Common myeloid progenitor, CD34-positive (primary cell): ENCODE results near the gene CDR2L.

Experiments used
- CTCF ChIA-PET: fragments of 350-600 bp; sonication (Branson Sonifier 250); formaldehyde crosslinking; loops from one replicate; lab custom pipeline; 2021; ENCODE audit warnings: antibody characterized with exemption; lab: Charles Lee
- POLR2A ChIA-PET: fragments of 350-600 bp; sonication (Branson Sonifier 250); formaldehyde crosslinking; loops from one replicate; lab custom pipeline; 2021; ENCODE audit warnings: antibody characterized with exemption; lab: Charles Lee
- DNase-seq, 3 donors: peaks; one replicate each; pipeline versions ENCODE4 v3.0.0 to v3.0.0-alpha.2; 2013
- H3K27ac ChIP-seq, 2 experiments: 1 replicate in 1 of 2; 2 replicates in 1 of 2; pipeline ENCODE4 v1.7.0; 2013; ENCODE audit warnings: inconsistent platforms in 2 of 2, low read length in 2 of 2, mild to moderate bottlenecking in 2 of 2, low read depth in 1 of 2, moderate library complexity in 1 of 2; ENCODE audit not compliant: severe bottlenecking in 2 of 2, insufficient read depth in 1 of 2, poor library complexity in 1 of 2
- H3K27me3 ChIP-seq, 5 experiments: replicated peaks in 2 of 5; 1 replicate in 3 of 5; 2 replicates in 2 of 5; pipeline versions ENCODE4 v1.6.1 to v1.7.0; 2013; ENCODE audit warnings: low read length in 4 of 5, mild to moderate bottlenecking in 2 of 5, moderate library complexity in 2 of 5, inconsistent platforms in 1 of 5; ENCODE audit not compliant: insufficient read depth in 5 of 5, control insufficient read depth in 4 of 5
- H3K36me3 ChIP-seq, 4 experiments: 1 replicate in 2 of 4; 2 replicates in 2 of 4; pipeline versions ENCODE4 v1.6.1 to v1.7.0; 2013; ENCODE audit warnings: low read length in 3 of 4, control low read depth in 1 of 4, mild to moderate bottlenecking in 1 of 4; ENCODE audit not compliant: control insufficient read depth in 4 of 4, insufficient read depth in 4 of 4
- H3K4me1 ChIP-seq, 4 experiments: 1 replicate in 3 of 4; 2 replicates in 1 of 4; pipeline versions ENCODE4 v1.6.1 to v1.7.1; 2013; ENCODE audit warnings: low read length in 3 of 4, mild to moderate bottlenecking in 3 of 4, control low read depth in 1 of 4, inconsistent platforms in 1 of 4, moderate library complexity in 1 of 4; ENCODE audit not compliant: control insufficient read depth in 4 of 4, insufficient read depth in 4 of 4; ENCODE audit errors: control extremely low read depth in 1 of 4
- H3K4me3 ChIP-seq, 7 experiments: 1 replicate in 4 of 7; 2 replicates in 3 of 7; pipeline versions ENCODE4 v1.5.1 to v1.7.0; 2013; ENCODE audit warnings: mild to moderate bottlenecking in 7 of 7, low read length in 6 of 7, moderate library complexity in 6 of 7, inconsistent platforms in 2 of 7, low read depth in 2 of 7, control low read depth in 1 of 7; ENCODE audit not compliant: insufficient read depth in 4 of 7, control insufficient read depth in 1 of 7; ENCODE audit errors: extremely low read depth in 1 of 7
- H3K9me3 ChIP-seq, 5 experiments: 1 replicate in 4 of 5; 2 replicates in 1 of 5; pipeline versions ENCODE4 v1.6.1 to v1.7.1; 2013; ENCODE audit warnings: low read length in 4 of 5, mild to moderate bottlenecking in 2 of 5, inconsistent platforms in 1 of 5, low read depth in 1 of 5, moderate library complexity in 1 of 5; ENCODE audit not compliant: control insufficient read depth in 4 of 5, insufficient read depth in 2 of 5; ENCODE audit errors: control extremely low read depth in 1 of 5
- WGBS: methylation state at CpG from one replicate; pipeline ENCODE4 v1.1.5; 2013; ENCODE audit not compliant: insufficient coverage; 5-methylcytosine and 5-hydroxymethylcytosine counted together

The CDR2L gene

DNA sequence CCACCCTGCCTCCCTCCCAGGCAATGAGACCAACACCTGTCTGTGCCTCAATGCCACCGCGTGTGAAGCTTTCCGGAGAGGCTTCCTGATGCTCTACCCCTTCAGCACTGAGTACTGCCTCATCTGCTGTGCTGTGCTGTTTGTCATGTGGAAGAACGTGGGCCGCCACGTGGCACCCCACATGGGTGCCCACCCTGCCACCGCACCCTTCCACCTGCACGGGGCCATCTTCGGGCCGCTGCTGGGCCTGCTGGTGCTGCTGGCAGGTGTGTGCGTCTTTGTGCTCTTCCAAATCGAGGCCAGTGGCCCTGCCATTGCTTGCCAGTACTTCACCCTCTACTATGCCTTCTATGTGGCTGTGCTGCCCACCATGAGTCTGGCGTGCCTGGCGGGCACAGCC lies 40.8 kb upstream of the CDR2L start:
- CTCF ChIA-PET: interaction anchor here (0.8 to 1.7 kb wide), 4 partner anchors 9 to 21 kb away, joined by 3 to 4 read pairs (median 3); no protein-coding TSS in a partner anchor
- POLR2A ChIA-PET: no interaction called here
- H3K27me3 ChIP-seq: peaks cover 2 to 21% (median 14%) of the 10 kb centered on the region in 5 experiments
- no peak overlapping the region for H3K4me3 ChIP-seq
- no peak overlapping the region for H3K27ac ChIP-seq
- no peaks in the 10 kb centered on the region for H3K36me3 ChIP-seq
- H3K4me1 ChIP-seq: no peaks in the 10 kb centered on the region
- 95% methylated on average over 12 of the region's 14 CpGs for WGBS
- no peaks in the 10 kb centered on the region for H3K9me3 ChIP-seq
- no peak for DNase-seq

DNA sequence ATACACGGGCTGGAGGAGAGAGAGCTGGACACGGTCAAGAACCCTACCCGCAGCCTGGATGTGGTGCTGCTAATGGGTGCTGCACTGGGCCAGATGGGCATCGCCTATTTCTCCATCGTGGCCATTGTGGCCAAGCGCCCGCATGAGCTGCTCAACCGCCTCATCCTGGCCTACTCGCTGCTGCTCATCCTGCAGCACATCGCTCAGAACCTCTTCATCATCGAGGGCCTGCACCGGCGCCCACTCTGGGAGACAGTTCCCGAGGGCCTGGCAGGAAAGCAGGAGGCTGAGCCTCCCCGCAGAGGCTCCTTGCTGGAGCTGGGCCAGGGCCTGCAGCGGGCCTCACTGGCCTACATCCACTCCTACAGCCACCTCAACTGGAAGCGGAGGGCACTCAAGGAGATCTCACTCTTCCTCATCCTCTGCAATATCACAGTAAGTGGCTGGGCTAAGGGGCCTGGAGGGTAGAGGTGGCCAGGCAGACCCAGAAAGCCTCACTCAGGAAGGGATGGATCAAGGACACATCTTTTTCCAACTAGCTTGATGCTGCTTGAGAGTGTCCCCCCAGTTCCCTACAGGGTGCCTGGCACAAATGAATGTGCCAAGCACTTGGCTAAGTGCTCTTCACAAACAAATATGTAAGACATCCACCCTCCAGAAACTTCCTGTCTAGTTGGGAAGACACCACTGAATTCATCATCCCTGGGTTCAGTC lies 40.2 kb upstream of the CDR2L start:
- 95% methylated on average over 9 of the region's 17 CpGs for WGBS
- CTCF ChIA-PET: interaction anchor here (0.8 to 1.7 kb wide), 2 partner anchors 8 to 9 kb away, joined by 3 to 4 read pairs; no protein-coding TSS in a partner anchor
- POLR2A ChIA-PET: no interaction called here

DNA sequence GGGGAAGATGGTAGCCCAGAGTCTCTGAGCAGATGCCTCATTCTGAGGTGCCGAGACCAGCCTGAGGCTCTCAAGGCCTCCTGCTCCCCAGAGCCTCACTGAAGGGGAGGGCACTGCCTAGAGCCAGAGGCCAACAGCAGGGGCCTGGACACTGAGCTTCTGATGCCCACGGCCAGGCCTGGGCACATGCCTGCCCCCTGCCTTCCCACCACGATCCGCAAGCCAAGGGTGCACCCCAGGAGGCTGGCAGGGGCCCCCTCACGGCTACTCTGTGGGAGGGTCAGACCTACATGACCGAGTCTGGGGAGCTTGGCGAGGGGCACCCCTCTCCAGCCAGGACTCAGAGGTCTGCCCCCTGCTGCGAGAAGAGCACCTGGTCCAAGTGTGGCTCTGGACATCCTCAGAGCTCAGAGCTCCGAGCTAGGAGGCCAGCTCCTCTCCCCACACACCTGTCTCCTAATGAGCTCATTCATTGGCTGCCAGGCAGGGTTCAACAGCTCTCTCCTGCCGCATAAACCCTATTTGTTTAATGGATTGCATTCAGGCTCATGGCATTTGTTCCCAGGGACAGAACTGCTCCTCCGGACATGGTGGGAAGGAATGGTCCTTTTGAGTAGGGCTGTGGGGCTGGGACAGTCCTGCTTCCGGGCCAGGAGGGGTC lies 37.8 kb upstream of the CDR2L start:
- ChIA-PET CTCF (interaction anchor here (1.1 to 2.1 kb wide), 3 partner anchors 9 to 26 kb away, joined by 3 to 10 read pairs (median 8); partner anchors contain the start of genes OTOP2 and USH1G), POLR2A (no interaction called here)
- WGBS: 86% methylated on average over 11 of the region's 12 CpGs

More for the DNA sequence above, 40.2 kb upstream of the CDR2L start:
- DNase-seq: no peak
- H3K27ac ChIP-seq: no peak overlapping the region
- no peaks in the 10 kb centered on the region for H3K9me3 ChIP-seq
- no peaks in the 10 kb centered on the region for H3K4me1 ChIP-seq
- H3K36me3 ChIP-seq: no peaks in the 10 kb centered on the region
- H3K27me3 ChIP-seq: peaks cover 2 to 20% (median 11%) of the 10 kb centered on the region in 5 experiments
- H3K4me3 ChIP-seq: no peak overlapping the region

DNA sequence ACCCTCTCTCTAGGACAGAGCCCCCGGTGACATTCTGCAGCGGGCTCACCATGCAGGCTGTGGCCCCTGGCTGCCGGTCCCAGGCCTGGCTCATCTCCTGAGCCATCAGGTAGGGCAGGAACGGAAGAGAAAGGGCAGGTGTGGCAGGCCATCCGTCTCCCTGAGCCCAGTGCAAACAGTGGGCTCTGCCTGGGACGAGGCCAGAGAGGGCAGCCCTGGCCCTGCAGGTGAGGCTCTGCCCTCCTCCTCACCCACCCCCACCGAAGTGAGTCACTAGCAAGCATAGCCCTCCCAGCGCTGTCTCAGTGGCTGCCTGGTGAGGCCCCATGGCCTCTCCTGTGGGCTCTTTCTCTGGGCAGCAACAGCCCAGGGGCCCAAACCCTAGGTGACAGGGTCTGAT lies 37.2 kb upstream of the CDR2L start:
- no peak overlapping the region for H3K27ac ChIP-seq
- CTCF ChIA-PET: interaction anchor here (1.1 to 1.9 kb wide), 2 partner anchors 12 to 27 kb away, joined by 3 to 4 read pairs; partner anchors contain the start of genes OTOP2 and USH1G
- H3K4me1 ChIP-seq: no peaks in the 10 kb centered on the region
- H3K36me3 ChIP-seq: no peaks in the 10 kb centered on the region
- WGBS: 97% methylated on average over 3 of the region's 8 CpGs
- POLR2A ChIA-PET: no interaction called here
- H3K9me3 ChIP-seq: no peaks in the 10 kb centered on the region
- peaks cover 0 to 7% (median 4%) of the 10 kb centered on the region in 5 experiments for H3K27me3 ChIP-seq
- H3K4me3 ChIP-seq: no peak overlapping the region
- DNase-seq: no peak

More for the DNA sequence above, 37.8 kb upstream of the CDR2L start:
- no peaks in the 10 kb centered on the region for H3K4me1 ChIP-seq
- no peaks in the 10 kb centered on the region for H3K36me3 ChIP-seq
- H3K27me3 ChIP-seq: peaks cover 0 to 7% (median 6%) of the 10 kb centered on the region in 5 experiments
- no peak overlapping the region for H3K4me3 ChIP-seq
- no peak for DNase-seq
- H3K27ac ChIP-seq: no peak overlapping the region
- no peaks in the 10 kb centered on the region for H3K9me3 ChIP-seq

- ChIA-PET CTCF (interaction anchor here (1.1 to 1.9 kb wide), 2 partner anchors 10 to 13 kb away, joined by 3 to 4 read pairs; no protein-coding TSS in a partner anchor), POLR2A (no interaction called here)
- no peak overlapping the region for H3K27ac ChIP-seq
- H3K4me1 ChIP-seq: no peaks in the 10 kb centered on the region
- DNase-seq: no peak
- no peaks in the 10 kb centered on the region for H3K9me3 ChIP-seq
- peaks cover 0 to 4% (median 2%) of the 10 kb centered on the region in 5 experiments for H3K27me3 ChIP-seq
- no peaks in the 10 kb centered on the region for H3K36me3 ChIP-seq
- WGBS: 86% methylated on average over 1 of the region's 3 CpGs
- no peak overlapping the region for H3K4me3 ChIP-seq
Observed at GRCh38 chr17:74951065-74951464, 36.4 kb upstream of the CDR2L start.

DNA sequence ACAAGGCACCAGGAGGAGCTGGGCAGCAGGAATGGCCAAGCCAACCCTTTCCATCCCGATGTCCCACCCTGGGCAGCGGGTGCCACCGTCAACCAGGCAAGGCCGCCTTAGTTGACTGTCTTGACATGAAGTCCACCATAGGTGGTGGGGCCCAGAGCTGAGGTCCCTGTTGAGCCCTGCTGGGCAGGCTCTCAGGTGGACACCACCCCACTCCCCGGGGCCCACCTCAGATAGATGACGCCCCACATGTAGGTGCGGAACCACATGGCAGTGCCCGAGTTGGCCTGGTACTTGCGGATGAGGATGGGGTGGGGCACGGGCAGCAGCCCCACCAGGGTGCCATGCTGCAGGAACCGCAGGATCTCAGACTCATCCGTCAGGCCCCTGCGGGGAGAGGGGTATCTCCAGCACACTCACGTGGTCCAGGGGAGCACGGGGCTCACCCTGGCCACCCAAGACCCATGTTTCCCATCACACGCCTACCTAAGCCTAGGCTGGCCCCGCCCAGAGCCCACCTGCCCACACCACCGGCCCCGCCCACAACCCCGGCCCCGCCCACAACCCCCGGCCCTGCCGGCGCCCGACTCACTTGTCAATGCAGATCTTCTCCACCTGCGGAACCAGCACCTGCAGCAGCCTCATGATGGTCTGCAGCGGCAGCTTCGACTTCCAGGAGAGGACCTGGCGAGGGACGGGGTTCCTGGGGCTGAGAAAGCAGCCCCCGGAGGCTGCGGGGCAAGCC lies 35.6 kb upstream of the CDR2L start:
- Histone ChIP-seq H3K27ac (no peak overlapping the region), H3K27me3 (peaks cover 0 to 4% (median 0%) of the 10 kb centered on the region in 5 experiments), H3K9me3 (peaks cover 0 to 4% (median 0%) of the 10 kb centered on the region in 5 experiments), H3K36me3 (no peaks in the 10 kb centered on the region), H3K4me1 (no peaks in the 10 kb centered on the region), H3K4me3 (no peak overlapping the region)
- 79% methylated on average over 31 of the region's 32 CpGs for WGBS
- DNase-seq: no peak
- POLR2A ChIA-PET: no interaction called here
- CTCF ChIA-PET: interaction anchor here (1.0 to 1.9 kb wide), 3 partner anchors 9 to 27 kb away, joined by 3 to 4 read pairs (median 3); no protein-coding TSS in a partner anchor
